Adrenal gland (tissue), 5 donors: ENCODE results near the gene MGAT1.

Experiments
- CTCF ChIP-seq, 6 experiments: fragments of 450-650 bp in 4 of 6; fragments of 200-600 bp in 2 of 6; sonication (generic) in 1 of 6; IDR thresholded peaks; 1 replicate in 5 of 6; 2 replicates in 1 of 6; pipeline versions ENCODE4 v1.5.1 to v1.8.0; 2016 to 2021; ENCODE audit warnings: antibody characterized with exemption in 6 of 6, mild to moderate bottlenecking in 2 of 6, moderate library complexity in 1 of 6
- POLR2A ChIP-seq, 2 donors: fragments of 450-650 bp; IDR thresholded peaks; one replicate each; pipeline ENCODE4 v1.6.1; 2017; ENCODE audit warnings: antibody characterized with exemption in 2 of 2, mild to moderate bottlenecking in 2 of 2, moderate library complexity in 1 of 2
- donor health status: DM: no; HTN: no; CAD: no.

- TF ChIP-seq POLR2A (IDR thresholded peaks at IDR 0.05), result peak; percentile 82 to 86
- no peak for TF ChIP-seq CTCF (IDR thresholded peaks at IDR 0.05)
Measured at GRCh38 chr5:180802325-180803180, at the start of gene MGAT1.
